ENCODE data around the gene MDP1.
"Not testable (repeated sequence)": the region's sequence is repeated elsewhere in the genome, so short reads cannot be mapped to it uniquely, and the experiment has no call there.

The MDP1 gene

DNA sequence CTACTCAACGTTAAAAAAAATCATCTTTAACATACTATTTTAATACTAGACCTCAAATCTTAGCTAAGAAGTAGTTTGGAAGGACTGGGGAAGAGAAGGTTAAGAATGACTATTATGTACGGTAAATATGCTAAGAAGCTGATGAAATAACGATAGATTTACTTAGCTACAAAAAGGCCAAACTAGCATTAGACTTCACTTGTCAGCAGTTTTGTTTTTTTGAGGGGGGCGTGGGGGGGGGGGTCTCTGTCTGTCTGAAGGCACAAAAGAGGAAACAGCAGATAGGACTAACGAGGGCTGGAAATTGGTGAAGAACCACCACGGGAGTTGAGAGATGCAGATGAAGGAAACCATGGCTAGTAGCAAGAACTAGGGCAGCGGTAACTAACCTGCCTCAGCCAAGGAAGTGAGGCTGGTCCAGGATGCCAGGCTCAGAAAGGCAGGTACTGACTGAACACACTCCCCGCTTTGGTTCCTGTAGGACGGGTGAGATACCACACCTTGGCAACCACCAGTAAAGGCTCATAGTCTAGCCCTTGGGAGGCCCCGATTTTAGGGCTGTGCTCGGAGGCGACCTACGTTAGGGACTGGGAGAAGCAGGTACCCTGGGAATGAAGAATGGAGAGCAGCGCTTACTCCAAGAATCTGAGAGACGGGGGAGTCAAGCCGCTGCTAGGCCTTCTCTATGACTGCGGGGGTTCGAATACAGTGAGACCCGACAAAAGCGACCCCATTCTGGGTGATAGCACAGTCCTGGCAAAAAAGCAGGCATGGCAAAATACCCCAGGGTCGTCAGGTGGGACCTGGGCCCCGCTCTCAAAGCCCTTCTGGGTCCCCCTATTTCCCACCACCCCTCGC lies 15.6 kb upstream of the MDP1 start:
- DNase-seq (ENCODE audit: low spot score) = peak; percentile 25

DNA sequence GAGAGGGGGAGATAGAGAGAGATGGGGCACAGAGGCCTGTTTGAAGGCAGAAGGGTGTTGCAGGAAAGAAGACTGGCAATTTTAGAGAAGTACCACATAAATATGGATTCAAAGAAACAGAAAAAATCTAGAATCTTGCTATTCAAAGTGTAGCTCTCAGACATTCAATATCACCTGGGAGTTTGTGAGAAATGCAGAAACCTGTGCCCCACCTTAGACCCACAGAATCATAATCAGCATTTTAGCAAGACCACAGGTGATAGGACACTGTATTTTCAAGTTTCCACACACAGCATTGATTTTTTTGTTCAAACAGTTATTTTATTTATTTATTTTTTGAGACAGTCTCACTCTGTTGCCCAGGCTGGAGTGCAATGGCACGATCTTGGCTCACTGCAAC lies 13.0 kb upstream of the MDP1 start:
- DNase-seq (ENCODE audit: low spot score) = no peak

DNA sequence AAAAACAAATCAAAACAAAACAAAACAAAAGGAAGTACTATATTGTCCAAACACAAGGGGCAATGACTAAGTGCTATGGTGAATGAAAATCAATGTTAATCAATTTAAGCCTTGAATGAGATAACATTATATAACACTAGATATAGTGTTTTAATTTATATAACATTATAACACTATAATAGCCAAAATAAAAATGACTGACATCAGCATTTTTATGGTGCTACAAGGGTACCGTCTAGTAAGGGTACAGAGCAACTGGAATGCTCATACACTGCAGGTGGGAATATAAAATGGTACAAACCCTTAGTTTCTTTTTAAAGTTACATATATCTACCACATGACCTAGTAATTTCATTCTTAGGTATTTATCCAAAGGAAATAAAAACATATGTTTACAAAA lies 10.6 kb upstream of the MDP1 start:
- DNase-seq (ENCODE audit: low spot score) = no peak

DNA sequence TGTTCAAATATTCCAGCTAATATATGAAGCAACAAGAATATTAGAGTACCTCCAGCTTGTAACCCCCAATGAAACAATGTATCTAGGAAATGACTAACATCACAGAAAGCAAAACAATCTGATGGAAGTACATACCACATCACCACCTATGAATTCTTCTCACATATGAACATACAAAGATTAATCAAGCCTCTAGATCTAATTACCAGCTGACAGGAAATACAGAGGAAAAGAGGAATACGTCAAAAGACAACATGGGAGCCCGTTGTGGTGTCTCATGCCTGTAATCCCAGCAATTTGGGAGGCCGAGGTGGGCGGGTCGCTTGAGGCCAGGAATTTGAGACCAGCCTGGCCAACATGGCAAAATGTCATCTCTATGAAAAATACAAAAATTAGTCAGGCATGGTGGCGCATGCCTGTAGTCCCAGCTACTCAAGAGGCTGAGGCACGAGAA lies 8.8 kb upstream of the MDP1 start:
- DNase-seq (ENCODE audit: low spot score) = no peak

DNA sequence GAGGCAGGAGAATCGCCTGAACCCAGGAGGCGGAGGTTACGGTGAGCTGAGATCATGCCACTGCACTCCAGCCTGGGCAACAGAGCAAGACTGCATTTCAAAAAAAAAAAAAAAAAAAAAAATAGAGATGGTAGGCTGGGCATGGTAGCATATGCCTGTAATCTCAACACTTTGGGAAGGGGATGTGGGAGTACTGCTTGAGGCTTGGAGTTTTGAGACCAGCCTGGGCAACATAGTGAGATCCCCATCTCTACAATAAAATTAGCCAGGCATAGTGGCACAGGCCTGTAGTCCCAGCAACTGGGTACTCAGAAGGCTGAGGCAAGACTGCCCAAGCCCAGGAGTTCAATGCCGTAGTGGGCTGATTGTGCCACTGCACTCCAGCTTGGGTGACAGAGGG lies 7.1 kb upstream of the MDP1 start:
- DNase-seq (ENCODE audit: low spot score) = not testable (repeated sequence)

DNA sequence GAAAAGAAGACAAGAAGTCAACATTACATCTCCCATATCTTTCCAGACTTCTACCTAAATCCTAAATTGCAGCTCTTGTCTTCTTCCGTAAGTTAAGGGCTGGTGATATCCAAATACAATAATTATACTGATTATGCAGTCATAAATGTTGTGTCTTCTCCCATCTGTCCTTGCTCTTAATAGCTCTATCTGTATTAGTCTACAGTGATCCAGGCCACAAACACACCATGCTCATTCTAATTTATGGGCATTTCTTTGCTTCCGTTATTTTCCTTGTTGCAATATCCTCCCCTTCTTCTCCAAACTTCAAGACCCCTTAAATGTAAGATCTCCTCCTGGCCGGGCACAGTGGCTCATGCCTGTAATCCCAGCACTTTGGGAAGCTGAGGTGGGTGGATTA lies 3.7 kb upstream of the MDP1 start:
- no peak for DNase-seq (ENCODE audit: low spot score)

DNA sequence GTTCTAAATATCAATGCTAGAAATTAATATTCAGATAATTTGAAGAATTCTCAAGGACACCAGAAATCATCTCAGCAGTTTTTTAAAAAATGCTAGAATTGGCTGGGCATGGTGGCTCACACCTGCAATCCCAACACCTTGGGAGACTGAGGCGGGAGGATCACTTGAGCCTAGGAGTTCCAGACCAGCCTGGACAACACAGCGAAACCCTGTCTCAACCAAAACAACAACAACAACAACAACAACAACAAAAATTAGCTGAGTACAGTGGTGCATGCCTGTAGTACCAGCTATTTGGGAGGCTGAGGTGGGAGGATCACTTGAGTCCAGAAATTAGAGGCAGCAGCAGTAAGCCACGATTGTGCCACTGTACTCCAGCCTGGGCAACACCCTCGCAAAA lies 3.2 kb upstream of the MDP1 start:
- no peak for DNase-seq (ENCODE audit: low spot score)

DNA sequence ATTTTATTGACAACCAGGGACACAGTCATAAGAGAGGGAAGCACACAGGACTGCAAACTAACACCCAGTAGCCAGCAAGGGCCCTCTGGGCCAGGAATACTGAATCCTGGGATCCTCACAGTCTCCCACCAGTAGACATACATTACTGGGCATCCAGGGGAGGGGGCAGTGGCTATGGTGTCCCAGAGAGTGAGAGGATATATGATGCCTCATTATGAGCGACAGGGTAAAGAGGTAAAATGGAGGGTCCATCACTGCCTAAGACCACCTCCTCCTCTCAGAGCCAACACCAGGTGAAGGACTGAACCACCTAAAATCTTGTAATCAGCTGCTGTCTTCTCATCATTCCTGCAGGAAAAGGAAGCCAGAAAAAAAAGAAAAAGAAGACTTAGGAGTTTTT lies 1.0 kb upstream of the MDP1 start:
- DNase-seq (ENCODE audit: low spot score) = not testable (repeated sequence)

DNA sequence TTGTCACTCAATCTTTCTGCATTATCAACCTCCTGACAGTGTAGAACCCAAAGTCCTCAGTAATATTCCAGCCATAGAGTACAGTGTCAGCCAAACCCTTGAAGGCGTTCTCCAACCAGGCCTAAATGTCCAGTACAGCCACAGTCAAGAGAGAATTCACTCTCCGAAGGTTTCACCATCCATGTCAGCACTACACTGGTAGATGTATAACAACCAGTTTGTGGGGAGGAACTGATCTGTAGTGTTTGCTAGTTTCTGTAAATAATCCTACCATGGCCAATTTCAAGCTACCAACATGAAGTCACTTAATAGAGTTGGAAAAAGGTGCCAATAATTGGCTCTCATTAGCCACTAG lies 456 bp upstream of the MDP1 start:
- DNase-seq (ENCODE audit: low spot score) = no peak

DNA sequence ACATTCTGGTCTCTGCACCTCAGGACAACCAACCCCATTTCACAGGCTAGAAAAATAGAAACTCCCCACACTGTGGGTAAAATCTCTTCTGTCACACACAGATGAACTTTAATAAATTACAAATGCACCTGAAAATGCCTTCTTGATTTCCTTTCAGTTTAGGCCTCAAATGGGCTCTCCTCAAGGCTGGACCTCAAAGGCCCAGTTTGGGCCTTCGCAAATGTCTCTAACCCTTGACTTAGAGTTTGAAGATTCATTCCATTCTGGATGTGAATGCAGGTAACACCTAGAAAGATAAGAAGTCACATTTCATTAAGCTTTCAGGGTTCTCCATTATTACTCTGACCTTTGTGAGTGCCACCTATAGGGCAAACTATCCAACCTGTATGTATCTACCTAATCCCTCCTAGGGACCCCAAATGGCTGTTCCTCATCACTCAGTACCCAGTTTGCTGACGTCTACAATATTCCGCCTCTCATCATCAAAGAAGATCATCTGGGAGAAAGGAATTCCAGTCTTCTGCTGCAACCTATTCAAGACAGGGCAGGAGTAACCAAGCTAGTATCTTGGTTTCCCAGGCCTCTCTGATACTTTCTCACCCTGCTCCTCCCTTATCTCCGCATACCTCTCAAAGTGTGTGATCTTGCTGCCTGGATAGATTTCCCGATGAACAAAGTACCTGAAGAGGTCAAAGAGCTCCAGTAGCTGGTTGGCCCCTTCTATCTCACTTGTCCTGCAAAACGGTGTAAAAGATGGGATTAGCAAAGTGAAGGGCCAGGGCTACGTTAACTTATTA lies 1.8 kb downstream of the MDP1 start:
- peak; percentile 14 for DNase-seq (ENCODE audit: low spot score)

DNA sequence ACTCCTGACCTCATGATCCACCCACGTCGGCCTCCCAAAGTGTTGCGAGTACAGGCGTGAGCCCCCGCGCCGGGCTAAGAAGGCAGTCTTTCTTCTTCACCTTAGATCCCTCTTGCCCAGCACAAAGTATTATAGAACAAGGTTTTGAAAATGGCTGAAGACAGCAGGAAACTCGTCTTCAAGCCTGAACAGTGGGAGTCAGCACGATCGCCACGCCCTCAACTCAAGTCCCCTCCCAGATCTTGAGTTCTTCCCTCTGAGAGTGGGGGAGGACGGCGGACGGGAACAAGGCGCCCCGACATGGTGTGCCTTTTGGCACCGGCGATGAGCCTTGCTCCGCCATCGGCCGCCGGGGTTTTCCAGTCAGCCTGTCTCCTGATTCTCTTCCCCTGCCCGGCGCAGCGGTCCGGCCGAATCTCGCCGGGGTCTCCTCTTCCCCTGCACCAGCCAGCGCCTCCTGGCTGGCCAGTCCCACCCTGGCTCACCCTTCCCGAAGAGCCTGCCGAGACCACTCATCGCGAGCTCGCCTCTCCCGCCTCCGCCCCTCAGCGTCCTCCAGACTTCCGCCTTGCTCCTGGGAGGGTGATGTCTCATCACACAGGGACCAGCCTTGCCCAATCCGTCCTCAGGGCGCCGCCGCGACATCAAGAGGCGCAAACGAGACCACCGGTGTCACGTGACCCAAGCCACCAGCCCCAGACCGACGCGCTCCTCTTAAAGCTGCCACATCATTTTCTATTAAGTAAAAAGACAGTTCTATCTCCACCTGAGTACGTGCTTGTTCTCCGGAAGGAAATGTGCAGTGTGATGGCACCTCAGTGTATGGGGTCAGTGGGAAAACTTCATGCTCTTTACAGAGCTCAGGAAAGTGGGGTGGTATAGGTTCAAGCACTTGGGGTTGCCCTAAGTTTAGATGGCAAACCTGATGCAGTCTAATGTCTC lies 2.7 kb downstream of the MDP1 start, which contains the start of gene CHMP4A:
CHMP4A (minus strand) TSS at position 565 of the 942 bp plus-strand sequence; CDS start at position 516, 49 bp downstream.
- peak; percentile 97 for DNase-seq (ENCODE audit: low spot score)

DNA sequence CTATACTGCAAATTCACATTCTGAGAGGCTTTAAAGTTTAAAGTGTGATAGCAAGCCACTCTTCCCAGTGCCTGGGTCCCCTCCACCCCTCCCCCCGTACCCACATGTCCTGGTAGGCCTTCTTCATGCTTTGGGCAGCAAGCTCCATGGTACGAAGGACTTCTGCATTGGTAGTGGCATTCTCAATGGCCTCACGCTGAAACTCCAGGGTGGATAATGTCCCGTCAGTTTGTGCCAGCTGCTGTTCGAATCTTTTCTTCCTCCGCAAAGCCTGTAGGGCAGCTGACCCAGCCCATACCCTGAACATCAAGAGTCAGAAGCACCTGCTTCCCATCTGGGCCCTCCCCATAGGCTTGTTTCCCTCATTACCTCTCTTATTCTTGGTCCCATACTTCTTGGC lies 4.6 kb downstream of the MDP1 start:
- no peak for DNase-seq (ENCODE audit: low spot score)

DNA sequence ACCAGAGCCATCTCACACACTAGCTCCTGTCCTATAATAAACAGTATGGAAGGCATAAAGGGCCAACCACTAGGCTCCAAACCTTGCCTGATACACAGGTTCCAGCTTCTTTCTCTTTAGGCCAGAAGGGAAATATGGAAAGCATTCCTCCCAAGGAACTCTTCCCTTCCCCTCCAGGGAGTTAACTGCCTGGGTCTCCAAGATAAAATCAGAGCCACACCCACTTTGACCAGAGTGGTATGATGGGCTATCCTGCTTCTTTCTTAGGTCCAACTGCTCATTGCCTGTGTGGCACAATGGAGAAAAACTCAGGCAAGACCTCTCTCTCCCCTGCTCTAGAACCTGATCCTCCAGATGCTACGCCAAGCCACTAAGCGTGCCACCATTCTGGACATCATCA lies 8.2 kb downstream of the MDP1 start:
- DNase-seq (ENCODE audit: low spot score) = no peak

DNA sequence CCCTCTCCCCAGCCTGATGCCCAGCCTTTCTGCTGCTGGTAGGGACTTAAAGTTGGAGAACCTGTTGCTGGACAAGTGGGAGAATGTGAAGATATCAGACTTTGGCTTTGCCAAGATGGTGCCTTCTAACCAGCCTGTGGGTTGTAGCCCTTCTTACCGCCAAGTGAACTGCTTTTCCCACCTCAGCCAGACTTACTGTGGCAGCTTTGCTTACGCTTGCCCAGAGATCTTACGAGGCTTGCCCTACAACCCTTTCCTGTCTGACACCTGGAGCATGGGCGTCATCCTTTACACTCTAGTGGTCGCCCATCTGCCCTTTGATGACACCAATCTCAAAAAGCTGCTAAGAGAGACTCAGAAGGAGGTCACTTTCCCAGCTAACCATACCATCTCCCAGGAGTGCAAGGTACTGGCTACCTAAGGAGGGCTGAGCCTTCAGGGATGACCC lies 8.7 kb downstream of the MDP1 start:
- no peak for DNase-seq (ENCODE audit: low spot score)

DNA sequence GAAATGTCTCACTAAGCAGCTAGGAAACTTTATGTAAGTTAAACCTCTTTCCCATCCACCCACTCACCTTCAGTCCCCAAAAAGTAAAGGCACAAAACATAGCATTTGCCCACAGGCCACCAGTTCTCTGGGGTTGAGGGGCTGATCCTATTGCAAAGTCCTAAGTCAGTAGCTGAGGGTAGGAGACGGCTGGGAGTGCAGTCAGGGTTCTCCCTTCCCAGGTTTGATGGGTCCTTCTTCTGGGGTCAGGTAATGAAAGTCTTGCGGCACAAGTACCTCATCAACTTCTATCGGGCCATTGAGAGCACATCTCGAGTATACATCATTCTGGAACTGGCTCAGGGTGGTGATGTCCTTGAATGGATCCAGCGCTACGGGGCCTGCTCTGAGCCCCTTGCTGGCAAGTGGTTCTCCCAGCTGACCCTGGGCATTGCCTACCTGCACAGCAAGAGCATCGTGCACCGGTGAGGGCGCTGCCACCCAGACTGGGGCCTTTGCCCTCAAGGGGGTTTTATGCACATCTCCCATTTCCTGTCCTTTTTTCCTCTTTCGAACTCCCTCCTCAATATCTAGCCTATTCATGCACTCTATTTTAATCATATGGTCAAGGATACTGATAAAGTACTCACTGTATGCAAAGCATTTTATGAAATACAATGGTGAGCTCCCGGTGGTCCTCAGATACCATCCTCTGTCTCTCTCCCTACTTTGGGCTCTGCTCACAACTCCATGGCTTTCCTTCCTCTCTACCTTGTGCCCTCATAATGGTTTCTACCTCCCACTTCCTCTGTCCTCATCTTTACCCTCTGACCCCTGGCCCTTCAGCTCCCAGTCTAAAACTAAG lies 9.4 kb downstream of the MDP1 start:
- DNase-seq (ENCODE audit: low spot score) = no peak

DNA sequence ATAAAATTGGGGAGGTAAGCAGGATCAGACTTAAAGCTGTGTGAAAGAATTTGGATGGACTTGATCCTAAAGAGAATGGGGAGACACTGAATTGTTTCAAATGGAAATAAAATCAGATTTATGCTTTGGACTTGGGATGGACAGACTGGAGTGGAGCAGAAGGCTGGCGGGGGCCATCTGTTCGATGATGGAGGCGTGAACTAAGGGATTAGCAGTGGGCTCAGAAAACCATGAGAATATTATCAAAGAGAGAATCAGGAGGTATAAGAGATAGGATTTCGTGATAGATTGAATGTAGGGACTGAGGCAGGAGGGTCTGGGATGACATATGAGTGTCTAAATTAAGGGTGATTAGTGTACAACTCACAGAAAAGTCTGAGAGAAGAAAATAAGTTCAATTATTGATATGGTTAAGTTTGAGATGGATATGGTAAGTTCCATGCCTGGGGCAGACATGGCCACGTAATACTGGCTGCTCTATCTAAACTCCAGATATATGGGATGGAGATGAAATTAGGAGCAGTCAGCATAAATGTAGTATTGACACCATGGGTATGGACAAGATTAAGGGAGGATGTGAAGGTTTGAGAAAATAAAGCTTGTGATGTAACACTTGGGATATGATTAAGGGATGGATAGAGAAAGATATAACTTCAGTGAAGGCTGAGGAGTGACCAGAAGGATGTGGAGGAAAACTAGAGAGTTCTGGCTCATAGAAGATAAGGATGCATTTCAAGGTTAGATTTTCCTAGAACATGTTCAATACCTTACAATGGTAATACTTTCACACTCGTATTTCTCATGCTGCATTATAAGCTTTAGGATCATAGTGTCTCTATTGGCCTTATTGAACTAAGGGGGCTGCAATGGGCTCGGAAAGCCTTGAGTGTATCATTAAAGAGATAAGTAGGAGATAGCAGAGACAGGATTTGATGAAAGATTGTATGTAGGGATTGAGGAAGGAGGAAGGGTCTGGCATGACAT lies 11.4 kb downstream of the MDP1 start:
- no peak for DNase-seq (ENCODE audit: low spot score)

DNA sequence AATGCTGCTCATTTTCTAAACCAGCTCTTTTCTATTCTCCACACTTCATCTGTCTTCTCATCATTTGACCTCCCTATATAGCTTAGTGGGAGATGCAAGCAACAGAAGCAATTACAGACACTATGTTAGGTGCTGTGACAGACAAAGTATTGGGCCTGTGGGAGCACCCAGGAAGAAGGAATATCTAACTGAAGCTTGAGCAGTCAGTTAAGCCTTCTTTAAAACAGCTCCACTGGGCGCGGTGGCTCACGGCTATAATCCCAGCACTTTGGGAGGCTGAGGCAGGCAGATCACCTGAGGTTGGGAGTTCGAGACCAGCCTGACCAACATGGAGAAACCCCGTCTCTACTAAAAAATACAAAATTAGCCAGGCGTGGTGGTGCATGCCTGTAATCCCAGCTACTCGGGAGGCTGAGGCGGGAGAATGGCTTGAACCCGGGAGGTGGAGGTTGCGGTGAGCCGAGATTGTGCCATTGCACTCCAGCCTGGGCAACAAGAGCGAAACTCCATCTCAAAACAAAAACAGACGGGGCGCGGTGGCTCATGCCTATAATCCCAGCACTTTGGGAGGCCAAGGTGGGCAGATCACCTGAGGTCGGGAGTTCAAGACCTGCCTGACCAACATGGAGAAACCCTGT lies 12.5 kb downstream of the MDP1 start:
- DNase-seq (ENCODE audit: low spot score) = not testable (repeated sequence)

DNA sequence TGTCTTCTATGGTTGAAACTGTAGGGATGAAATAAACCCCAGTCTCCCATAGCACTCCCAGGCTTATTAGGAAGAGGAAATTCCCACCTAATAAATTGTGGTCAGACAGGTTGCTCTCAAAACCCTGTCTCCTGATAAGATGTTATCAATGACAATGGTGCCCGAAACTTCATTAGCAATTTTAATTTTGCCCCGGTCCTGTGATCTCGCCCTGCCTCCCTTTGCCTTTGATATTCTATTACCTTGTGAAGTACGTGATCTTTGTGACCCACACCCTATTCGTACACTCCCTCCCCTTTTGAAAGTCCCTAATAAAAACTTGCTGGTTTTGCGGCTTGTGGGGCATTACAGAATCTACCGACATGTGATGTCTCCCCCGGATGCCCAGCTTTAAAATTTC lies 13.3 kb downstream of the MDP1 start:
- DNase-seq (ENCODE audit: low spot score) = not testable (repeated sequence)

DNA sequence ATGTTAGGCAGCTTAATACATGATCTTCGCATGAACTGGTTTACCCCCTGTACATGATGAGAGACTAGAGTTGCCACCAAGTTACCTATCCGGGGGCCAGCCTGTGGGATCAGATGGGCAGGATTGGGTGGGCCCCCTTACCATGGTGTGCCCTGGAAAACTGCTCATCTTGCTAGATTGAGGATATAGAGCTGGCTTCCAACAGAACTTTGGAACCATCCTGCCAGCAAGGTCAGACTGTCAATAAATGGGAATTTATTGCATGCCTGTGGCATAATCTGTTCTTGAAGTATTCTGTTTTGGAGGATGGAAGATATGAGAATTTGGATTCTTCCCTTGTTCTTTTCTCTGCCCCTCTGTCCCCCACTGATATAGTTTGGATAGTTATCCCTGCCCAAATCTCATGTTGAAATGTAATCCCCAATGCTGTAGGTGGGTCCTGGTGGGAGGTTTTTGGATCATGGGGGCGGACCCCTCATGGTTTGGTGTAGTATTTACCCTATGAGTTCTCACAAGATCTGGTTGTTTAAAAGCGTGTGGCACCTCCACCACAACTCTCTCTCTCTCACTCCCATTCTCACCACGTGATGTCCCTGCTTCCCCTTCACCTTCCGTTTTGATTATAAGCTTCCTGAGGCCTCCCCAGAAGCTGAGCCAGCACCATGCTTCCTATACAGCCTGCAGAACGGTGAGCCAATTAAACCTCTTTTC lies 16.9 kb downstream of the MDP1 start:
- DNase-seq (ENCODE audit: low spot score) = no peak

All from germinal center (tissue), 1 donor.